ENCODE results near the gene G2E3. TPM values are rescaled to one million over a fixed set of nuclear protein-coding genes. Genes with fewer than 3 reads are reported as not detected.

Gene G2E3
- total and polyA plus RNA-seq, 2 of the 13 experiments (the other 11 are each of a cell fraction or from before 2014, with no cell fraction given), result 22.8 to 63.0 TPM

DNA sequence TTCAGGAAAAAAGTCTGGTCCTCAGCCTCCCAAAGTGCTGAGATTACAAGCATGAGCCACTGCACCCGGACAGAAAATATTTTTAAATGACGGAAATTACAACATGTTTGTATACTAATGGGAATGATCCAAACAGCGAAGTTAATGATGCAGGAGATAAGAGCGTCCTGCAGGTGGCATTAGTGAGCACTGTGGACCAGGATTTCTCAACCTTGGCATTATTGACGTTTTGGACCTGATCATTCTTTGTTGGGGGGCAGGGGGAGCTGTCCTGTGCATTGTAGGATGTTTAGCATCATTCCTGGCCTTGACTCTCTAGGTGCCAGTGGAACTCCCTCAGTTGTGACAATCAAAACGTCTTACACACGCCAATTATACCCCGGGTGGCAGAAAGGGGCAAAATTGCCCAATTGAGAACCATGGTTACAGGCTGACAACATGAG is 97.3 kb downstream of the G2E3 start (continued):
- TF ChIP-seq TBL1XR1 (IDR thresholded peaks at IDR 0.05; ENCODE audit: borderline replicate concordance, low read length, partially characterized antibody), result no peak
- TF ChIP-seq, protein P1, sequence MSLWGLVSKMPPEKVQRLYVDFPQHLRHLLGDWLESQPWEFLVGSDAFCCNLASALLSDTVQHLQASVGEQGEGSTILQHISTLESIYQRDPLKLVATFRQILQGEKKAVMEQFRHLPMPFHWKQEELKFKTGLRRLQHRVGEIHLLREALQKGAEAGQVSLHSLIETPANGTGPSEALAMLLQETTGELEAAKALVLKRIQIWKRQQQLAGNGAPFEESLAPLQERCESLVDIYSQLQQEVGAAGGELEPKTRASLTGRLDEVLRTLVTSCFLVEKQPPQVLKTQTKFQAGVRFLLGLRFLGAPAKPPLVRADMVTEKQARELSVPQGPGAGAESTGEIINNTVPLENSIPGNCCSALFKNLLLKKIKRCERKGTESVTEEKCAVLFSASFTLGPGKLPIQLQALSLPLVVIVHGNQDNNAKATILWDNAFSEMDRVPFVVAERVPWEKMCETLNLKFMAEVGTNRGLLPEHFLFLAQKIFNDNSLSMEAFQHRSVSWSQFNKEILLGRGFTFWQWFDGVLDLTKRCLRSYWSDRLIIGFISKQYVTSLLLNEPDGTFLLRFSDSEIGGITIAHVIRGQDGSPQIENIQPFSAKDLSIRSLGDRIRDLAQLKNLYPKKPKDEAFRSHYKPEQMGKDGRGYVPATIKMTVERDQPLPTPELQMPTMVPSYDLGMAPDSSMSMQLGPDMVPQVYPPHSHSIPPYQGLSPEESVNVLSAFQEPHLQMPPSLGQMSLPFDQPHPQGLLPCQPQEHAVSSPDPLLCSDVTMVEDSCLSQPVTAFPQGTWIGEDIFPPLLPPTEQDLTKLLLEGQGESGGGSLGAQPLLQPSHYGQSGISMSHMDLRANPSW (CRISPR knock-in tag; IDR thresholded peaks at IDR 0.05; ENCODE audit: borderline replicate concordance), result peak; percentile 65; the same call in 1 of the 2 replicates
- 0 out of 2 replicates have a peak, but pooled peaks have one; percentile 16 for TF ChIP-seq HOXA3 (CRISPR knock-in tag; IDR thresholded peaks at IDR 0.05)
- TF ChIP-seq NR2F2 (IDR thresholded peaks at IDR 0.05; ENCODE audit: borderline replicate concordance, low read depth), result no peak
- TF ChIP-seq GTF2F1 (IDR thresholded peaks at IDR 0.05; ENCODE audit: low read length), result peak; percentile 57; the same call in 1 of the 2 replicates
- TF ChIP-seq GATAD2A (CRISPR knock-in tag; IDR thresholded peaks at IDR 0.05), result 0 out of 2 replicates have a peak, but pooled peaks have one; percentile 30
- TF ChIP-seq, protein P2, sequence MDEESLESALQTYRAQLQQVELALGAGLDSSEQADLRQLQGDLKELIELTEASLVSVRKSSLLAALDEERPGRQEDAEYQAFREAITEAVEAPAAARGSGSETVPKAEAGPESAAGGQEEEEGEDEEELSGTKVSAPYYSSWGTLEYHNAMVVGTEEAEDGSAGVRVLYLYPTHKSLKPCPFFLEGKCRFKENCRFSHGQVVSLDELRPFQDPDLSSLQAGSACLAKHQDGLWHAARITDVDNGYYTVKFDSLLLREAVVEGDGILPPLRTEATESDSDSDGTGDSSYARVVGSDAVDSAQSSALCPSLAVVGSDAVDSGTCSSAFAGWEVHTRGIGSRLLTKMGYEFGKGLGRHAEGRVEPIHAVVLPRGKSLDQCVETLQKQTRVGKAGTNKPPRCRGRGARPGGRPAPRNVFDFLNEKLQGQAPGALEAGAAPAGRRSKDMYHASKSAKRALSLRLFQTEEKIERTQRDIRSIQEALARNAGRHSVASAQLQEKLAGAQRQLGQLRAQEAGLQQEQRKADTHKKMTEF (CRISPR knock-in tag; IDR thresholded peaks at IDR 0.05), result peak; percentile 51; the same call in 1 of the 2 replicates
- TF ChIP-seq, protein P3, sequence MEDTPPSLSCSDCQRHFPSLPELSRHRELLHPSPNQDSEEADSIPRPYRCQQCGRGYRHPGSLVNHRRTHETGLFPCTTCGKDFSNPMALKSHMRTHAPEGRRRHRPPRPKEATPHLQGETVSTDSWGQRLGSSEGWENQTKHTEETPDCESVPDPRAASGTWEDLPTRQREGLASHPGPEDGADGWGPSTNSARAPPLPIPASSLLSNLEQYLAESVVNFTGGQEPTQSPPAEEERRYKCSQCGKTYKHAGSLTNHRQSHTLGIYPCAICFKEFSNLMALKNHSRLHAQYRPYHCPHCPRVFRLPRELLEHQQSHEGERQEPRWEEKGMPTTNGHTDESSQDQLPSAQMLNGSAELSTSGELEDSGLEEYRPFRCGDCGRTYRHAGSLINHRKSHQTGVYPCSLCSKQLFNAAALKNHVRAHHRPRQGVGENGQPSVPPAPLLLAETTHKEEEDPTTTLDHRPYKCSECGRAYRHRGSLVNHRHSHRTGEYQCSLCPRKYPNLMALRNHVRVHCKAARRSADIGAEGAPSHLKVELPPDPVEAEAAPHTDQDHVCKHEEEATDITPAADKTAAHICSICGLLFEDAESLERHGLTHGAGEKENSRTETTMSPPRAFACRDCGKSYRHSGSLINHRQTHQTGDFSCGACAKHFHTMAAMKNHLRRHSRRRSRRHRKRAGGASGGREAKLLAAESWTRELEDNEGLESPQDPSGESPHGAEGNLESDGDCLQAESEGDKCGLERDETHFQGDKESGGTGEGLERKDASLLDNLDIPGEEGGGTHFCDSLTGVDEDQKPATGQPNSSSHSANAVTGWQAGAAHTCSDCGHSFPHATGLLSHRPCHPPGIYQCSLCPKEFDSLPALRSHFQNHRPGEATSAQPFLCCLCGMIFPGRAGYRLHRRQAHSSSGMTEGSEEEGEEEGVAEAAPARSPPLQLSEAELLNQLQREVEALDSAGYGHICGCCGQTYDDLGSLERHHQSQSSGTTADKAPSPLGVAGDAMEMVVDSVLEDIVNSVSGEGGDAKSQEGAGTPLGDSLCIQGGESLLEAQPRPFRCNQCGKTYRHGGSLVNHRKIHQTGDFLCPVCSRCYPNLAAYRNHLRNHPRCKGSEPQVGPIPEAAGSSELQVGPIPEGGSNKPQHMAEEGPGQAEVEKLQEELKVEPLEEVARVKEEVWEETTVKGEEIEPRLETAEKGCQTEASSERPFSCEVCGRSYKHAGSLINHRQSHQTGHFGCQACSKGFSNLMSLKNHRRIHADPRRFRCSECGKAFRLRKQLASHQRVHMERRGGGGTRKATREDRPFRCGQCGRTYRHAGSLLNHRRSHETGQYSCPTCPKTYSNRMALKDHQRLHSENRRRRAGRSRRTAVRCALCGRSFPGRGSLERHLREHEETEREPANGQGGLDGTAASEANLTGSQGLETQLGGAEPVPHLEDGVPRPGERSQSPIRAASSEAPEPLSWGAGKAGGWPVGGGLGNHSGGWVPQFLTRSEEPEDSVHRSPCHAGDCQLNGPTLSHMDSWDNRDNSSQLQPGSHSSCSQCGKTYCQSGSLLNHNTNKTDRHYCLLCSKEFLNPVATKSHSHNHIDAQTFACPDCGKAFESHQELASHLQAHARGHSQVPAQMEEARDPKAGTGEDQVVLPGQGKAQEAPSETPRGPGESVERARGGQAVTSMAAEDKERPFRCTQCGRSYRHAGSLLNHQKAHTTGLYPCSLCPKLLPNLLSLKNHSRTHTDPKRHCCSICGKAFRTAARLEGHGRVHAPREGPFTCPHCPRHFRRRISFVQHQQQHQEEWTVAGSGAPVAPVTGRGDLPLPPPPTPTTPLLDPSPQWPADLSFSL (CRISPR knock-in tag; IDR thresholded peaks at IDR 0.05), result 0 out of 2 replicates have a peak, but pooled peaks have one; percentile 45
- TF ChIP-seq NFIC (IDR thresholded peaks at IDR 0.05; ENCODE audit: low read length), result no peak
- no peak for TF ChIP-seq ZZZ3 (CRISPR knock-in tag; IDR thresholded peaks at IDR 0.05; ENCODE audit: borderline replicate concordance)
- TF ChIP-seq STAG1 (CRISPR knock-in tag; IDR thresholded peaks at IDR 0.05), result peak; percentile 65
- TF ChIP-seq, protein P4, sequence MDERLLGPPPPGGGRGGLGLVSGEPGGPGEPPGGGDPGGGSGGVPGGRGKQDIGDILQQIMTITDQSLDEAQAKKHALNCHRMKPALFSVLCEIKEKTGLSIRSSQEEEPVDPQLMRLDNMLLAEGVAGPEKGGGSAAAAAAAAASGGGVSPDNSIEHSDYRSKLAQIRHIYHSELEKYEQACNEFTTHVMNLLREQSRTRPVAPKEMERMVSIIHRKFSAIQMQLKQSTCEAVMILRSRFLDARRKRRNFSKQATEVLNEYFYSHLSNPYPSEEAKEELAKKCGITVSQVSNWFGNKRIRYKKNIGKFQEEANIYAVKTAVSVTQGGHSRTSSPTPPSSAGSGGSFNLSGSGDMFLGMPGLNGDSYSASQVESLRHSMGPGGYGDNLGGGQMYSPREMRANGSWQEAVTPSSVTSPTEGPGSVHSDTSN (CRISPR knock-in tag; IDR thresholded peaks at IDR 0.05), result no peak
- TF ChIP-seq SIX4 (CRISPR knock-in tag; IDR thresholded peaks at IDR 0.05), result no peak
- TF ChIP-seq SRF (IDR thresholded peaks at IDR 0.05; ENCODE audit: low read depth, low read length), result no peak
- peak; percentile 63 for TF ChIP-seq SMC3 (IDR thresholded peaks at IDR 0.05; ENCODE audit: low read length)
- no peak for TF ChIP-seq ZNF329 (CRISPR knock-in tag; IDR thresholded peaks at IDR 0.05; ENCODE audit: low read depth)
- no peak for TF ChIP-seq SOX13 (IDR thresholded peaks at IDR 0.05)
- peak in 1 of 2 experiments; percentile 24; a peak in 1 of 4 replicates for TF ChIP-seq SOX13 (CRISPR knock-in tag; conservative IDR thresholded peaks at IDR 0.05 in 1 of 2, IDR thresholded peaks at IDR 0.05 in 1 of 2)
